ENCODE results near the gene NCAM2. TPM values are rescaled to one million over a fixed set of nuclear protein-coding genes. Genes with fewer than 3 reads are reported as not detected.

The NCAM2 gene
- total and polyA plus RNA-seq, 2 of the 8 experiments (the other 6 are each of a cell fraction or from before 2014, with no cell fraction given) = 0.14 to 1.1 TPM

GRCh38 chr21:21084179-21084578 is 86.0 kb downstream of the NCAM2 start (continued):
- TF ChIP-seq, protein P1, sequence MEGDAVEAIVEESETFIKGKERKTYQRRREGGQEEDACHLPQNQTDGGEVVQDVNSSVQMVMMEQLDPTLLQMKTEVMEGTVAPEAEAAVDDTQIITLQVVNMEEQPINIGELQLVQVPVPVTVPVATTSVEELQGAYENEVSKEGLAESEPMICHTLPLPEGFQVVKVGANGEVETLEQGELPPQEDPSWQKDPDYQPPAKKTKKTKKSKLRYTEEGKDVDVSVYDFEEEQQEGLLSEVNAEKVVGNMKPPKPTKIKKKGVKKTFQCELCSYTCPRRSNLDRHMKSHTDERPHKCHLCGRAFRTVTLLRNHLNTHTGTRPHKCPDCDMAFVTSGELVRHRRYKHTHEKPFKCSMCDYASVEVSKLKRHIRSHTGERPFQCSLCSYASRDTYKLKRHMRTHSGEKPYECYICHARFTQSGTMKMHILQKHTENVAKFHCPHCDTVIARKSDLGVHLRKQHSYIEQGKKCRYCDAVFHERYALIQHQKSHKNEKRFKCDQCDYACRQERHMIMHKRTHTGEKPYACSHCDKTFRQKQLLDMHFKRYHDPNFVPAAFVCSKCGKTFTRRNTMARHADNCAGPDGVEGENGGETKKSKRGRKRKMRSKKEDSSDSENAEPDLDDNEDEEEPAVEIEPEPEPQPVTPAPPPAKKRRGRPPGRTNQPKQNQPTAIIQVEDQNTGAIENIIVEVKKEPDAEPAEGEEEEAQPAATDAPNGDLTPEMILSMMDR (IDR thresholded peaks at IDR 0.05; ENCODE audit: control extremely low read depth in 1 of 3, insufficient read depth in 1 of 3, low read depth in 1 of 3, low read length in 3 of 3) = no peak
- no peak for TF ChIP-seq KDM5A (IDR thresholded peaks at IDR 0.05; ENCODE audit: low read length)
